A549 (cell line): Measurements from ENCODE around the gene C5orf58. TPM values are rescaled to one million over a fixed set of nuclear protein-coding genes. Genes with fewer than 3 reads are reported as not detected.

Source experiments
- ATAC-seq, 2 experiments: fragments of 200-7000 bp in 1 of 2; fragments of >200 bp in 1 of 2; cut with Nextera tagmentation in 1 of 2; cut with Tn5 transposase in 1 of 2; 3 replicates each; pipeline versions ENCODE4 v1.8.0 to v1.9.1; 2018 to 2020; ENCODE audit warnings: mild to moderate bottlenecking in 1 of 2, moderate library complexity in 1 of 2
- CTCF ChIA-PET: fragments of 300-600 bp; sonication (Branson Sonifier 250); formaldehyde crosslinking; extraction: SDS; loops from one replicate; lab custom pipeline; 2021; ENCODE audit warnings: antibody characterized with exemption, inconsistent platforms; lab: Yijun Ruan, JAX
- POLR2A ChIA-PET: fragments of 350-600 bp; formaldehyde crosslinking; extraction: SDS; loops from one replicate; lab custom pipeline; 2021; ENCODE audit warnings: antibody characterized with exemption, inconsistent platforms; lab: Yijun Ruan, JAX
- DNase-seq, 2 experiments: peaks; one replicate each; pipeline versions ENCODE4 v3.0.0 to v3.0.0-alpha.2; 2011 to 2016; ENCODE audit warnings: low read depth in 1 of 2, low spot score in 1 of 2
- FAIRE-seq: peaks from 2 replicates; lab custom pipeline; 2011; peaks lifted over from hg19 to GRCh38; lab: Jason Lieb, UNC
- H3K27ac ChIP-seq, 2 experiments: fragments of >200 bp; sonication (Bioruptor Twin); formaldehyde crosslinking; 3 replicates each; pipeline ENCODE4 v1.5.1; 2016 to 2017
- H3K4me1 ChIP-seq: fragments of >200 bp; sonication (Bioruptor Twin); formaldehyde crosslinking; 3 replicates; pipeline ENCODE4 v1.6.1; 2016
- H3K4me2 ChIP-seq: fragments of >200 bp; sonication (Bioruptor Twin); formaldehyde crosslinking; 3 replicates; pipeline ENCODE4 v1.6.1; 2016
- H3K4me3 ChIP-seq: fragments of >200 bp; sonication (Bioruptor Twin); formaldehyde crosslinking; 3 replicates; pipeline ENCODE4 v1.5.1; 2016
- H3K9me3 ChIP-seq: fragments of >200 bp; sonication (Bioruptor Twin); formaldehyde crosslinking; 3 replicates; pipeline ENCODE4 v1.6.1; 2016
- CBX2 ChIP-seq: fragments of 200-600 bp; sonication (generic); IDR thresholded peaks from 2 replicates; pipeline ENCODE4 v1.6.1; 2016; ENCODE audit warnings: low read depth, mild to moderate bottlenecking, borderline replicate concordance
- CBX8 ChIP-seq: fragments of 200-600 bp; sonication (generic); IDR thresholded peaks from 2 replicates; pipeline ENCODE4 v1.6.1; 2016
- CHD4 ChIP-seq: fragments of 200-600 bp; sonication (generic); IDR thresholded peaks from 2 replicates; pipeline ENCODE4 v1.6.1; 2016; ENCODE audit warnings: antibody characterized with exemption, mild to moderate bottlenecking, borderline replicate concordance
- EHF ChIP-seq: fragments of 250-450 bp; sonication (Bioruptor Pico); IDR thresholded peaks from 2 replicates; pipeline ENCODE4 v1.5.0; 2020; ENCODE audit warnings: mild to moderate bottlenecking
- EHMT2 ChIP-seq: fragments of 200-600 bp; sonication (generic); IDR thresholded peaks from 2 replicates; pipeline ENCODE4 v1.6.1; 2016; ENCODE audit warnings: antibody characterized with exemption, low read depth, mild to moderate bottlenecking, moderate library complexity
- FOXS1 ChIP-seq: fragments of 250-450 bp; sonication (Bioruptor Pico); IDR thresholded peaks from 2 replicates; pipeline ENCODE4 v1.5.0; 2020; ENCODE audit warnings: mild to moderate bottlenecking, moderate library complexity
- HMGXB4 ChIP-seq: fragments of 250-450 bp; sonication (Bioruptor Pico); IDR thresholded peaks from 2 replicates; pipeline ENCODE4 v1.5.0; 2021; ENCODE audit warnings: mild to moderate bottlenecking, moderate library complexity, borderline replicate concordance
- HOXA7 ChIP-seq: fragments of 250-450 bp; sonication (Bioruptor Pico); IDR thresholded peaks from 2 replicates; pipeline ENCODE4 v1.5.0; 2020; ENCODE audit warnings: mild to moderate bottlenecking, moderate library complexity
- HOXB5 ChIP-seq: fragments of 250-450 bp; sonication (Bioruptor Pico); IDR thresholded peaks from 2 replicates; pipeline ENCODE4 v1.5.0; 2020; ENCODE audit warnings: mild to moderate bottlenecking, moderate library complexity
- JUNB ChIP-seq: fragments of >200 bp; sonication (Bioruptor Twin); formaldehyde crosslinking; IDR thresholded peaks from 2 replicates; pipeline ENCODE4 v1.6.1; 2016
- KDM5A ChIP-seq: fragments of 200-600 bp; sonication (generic); IDR thresholded peaks from 2 replicates; pipeline ENCODE4 v1.6.1; 2016; ENCODE audit warnings: antibody characterized with exemption, mild to moderate bottlenecking
- NFE2L2 ChIP-seq: fragments of 150-350 bp; conservative IDR thresholded peaks from 2 replicates; pipeline ENCODE4 v1.6.1; 2014; ENCODE audit warnings: low read length
- NPAS2 ChIP-seq: fragments of 250-450 bp; sonication (Bioruptor Pico); IDR thresholded peaks from 2 replicates; pipeline ENCODE4 v1.8.0; 2022; ENCODE audit warnings: mild to moderate bottlenecking, moderate library complexity, borderline replicate concordance
- POLR2A ChIP-seq: IDR thresholded peaks from 2 replicates; pipeline ENCODE4 v1.6.1; 2012; ENCODE audit warnings: mild to moderate bottlenecking, low read length
- RARB ChIP-seq: fragments of 250-450 bp; sonication (Bioruptor Pico); IDR thresholded peaks from 2 replicates; pipeline ENCODE4 v1.8.0; 2021; ENCODE audit warnings: mild to moderate bottlenecking, moderate library complexity
- RCOR1 ChIP-seq: fragments of 150-350 bp; IDR thresholded peaks from 2 replicates; pipeline ENCODE4 v1.6.1; 2014; ENCODE audit warnings: antibody characterized with exemption, low read length, low read depth
- SREBF2 ChIP-seq: fragments of 450-650 bp; IDR thresholded peaks from 2 replicates; pipeline ENCODE4 v1.6.1; 2014; ENCODE audit warnings: mild to moderate bottlenecking, moderate library complexity
- TFCP2L1 ChIP-seq: fragments of 250-450 bp; sonication (Bioruptor Pico); IDR thresholded peaks from 2 replicates; pipeline ENCODE4 v1.5.0; 2021; ENCODE audit warnings: mild to moderate bottlenecking
- ZC3H11A ChIP-seq: fragments of 450-650 bp; IDR thresholded peaks from 2 replicates; pipeline ENCODE4 v1.6.1; 2014; ENCODE audit warnings: antibody characterized with exemption, mild to moderate bottlenecking
- ZFP36 ChIP-seq: fragments of 450-650 bp; IDR thresholded peaks from 2 replicates; pipeline ENCODE4 v1.6.1; 2014; ENCODE audit warnings: borderline replicate concordance; ENCODE audit not compliant: partially characterized antibody
- WGBS: methylation state at CpG from one replicate; pipeline ENCODE4 v1.1.6; 2017; ENCODE audit errors: missing lambda C conversion rate; 5-methylcytosine and 5-hydroxymethylcytosine counted together
- polyA plus RNA-seq, 4 experiments: library from polyadenylated mRNA; depleted of rRNA in 3 of 4; stranded (reverse); fragments of >200 nt; fragmentation: RNase III in 1 of 4; extraction: RNeasy Plus Mini Kit Qiagen cat#74134 plus additional on column Dnase treatment in 1 of 4; gene quantifications; 2 replicates in 3 of 4; 3 replicates in 1 of 4; pipeline ENCODE4 v1.2.3, GENCODE V29; 2011 to 2017
- TF ChIP-seq, protein P1 (sequence below): fragments of 250-450 bp; sonication (Bioruptor Pico); IDR thresholded peaks from 2 replicates; pipeline ENCODE4 v1.5.0; 2020; ENCODE audit warnings: low read depth, mild to moderate bottlenecking, moderate library complexity
- TF ChIP-seq, protein P2 (sequence below): fragments of 150-350 bp; IDR thresholded peaks from 2 replicates; pipeline ENCODE4 v1.6.1; 2014; ENCODE audit warnings: low read depth, mild to moderate bottlenecking, low read length

Gene C5orf58
- polyA plus RNA-seq, 2 of the 4 experiments (the other 2 are of a cell fraction): not detected

DNA sequence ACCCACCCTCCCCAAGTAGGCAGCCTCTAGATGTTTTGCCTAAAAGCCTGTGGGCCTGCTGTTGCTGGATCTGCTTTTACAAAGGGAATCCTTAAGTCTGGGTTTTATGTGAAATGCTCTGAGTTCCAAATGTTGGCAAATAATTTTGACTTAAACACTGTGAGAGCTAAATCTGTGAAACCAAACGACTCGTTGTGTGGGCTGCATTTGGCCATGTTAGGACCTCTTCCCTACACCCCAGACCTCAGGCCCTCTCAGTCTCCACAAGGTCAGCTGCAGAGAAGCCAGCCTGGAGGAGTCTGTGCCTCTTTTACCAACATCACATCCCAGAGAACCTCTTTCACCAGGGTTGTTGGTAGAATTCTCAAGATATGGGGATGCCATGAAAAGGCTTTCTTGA lies 55.4 kb downstream of the C5orf58 start:
- TF ChIP-seq HOXB5 (CRISPR knock-in tag): no peak
- no peak for TF ChIP-seq ZC3H11A
- no peak for TF ChIP-seq HMGXB4 (CRISPR knock-in tag)
- TF ChIP-seq KDM5A: no peak
- TF ChIP-seq NPAS2 (CRISPR knock-in tag): no peak
- TF ChIP-seq, protein P1, sequence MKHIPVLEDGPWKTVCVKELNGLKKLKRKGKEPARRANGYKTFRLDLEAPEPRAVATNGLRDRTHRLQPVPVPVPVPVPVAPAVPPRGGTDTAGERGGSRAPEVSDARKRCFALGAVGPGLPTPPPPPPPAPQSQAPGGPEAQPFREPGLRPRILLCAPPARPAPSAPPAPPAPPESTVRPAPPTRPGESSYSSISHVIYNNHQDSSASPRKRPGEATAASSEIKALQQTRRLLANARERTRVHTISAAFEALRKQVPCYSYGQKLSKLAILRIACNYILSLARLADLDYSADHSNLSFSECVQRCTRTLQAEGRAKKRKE: no peak
- TF ChIP-seq NFE2L2: no peak
- TF ChIP-seq, all 56 proteins: peak for 0
- ChIA-PET CTCF (interaction anchor here (2.5 kb wide), 1 partner anchor 19 kb away, joined by 7 read pairs; no protein-coding TSS in a partner anchor), POLR2A (no interaction called here)
- Histone ChIP-seq H3K9me3 (peaks cover 35% of the 10 kb centered on the region), H3K4me1 (no peaks in the 10 kb centered on the region), H3K4me3 (no peak overlapping the region), H3K4me2 (no peak overlapping the region), H3K27ac (no peak overlapping the region)
- FAIRE-seq (no peak), DNase-seq (no peak), ATAC-seq (no peak)
- WGBS: 0% methylated on average over 2 of the region's 2 CpGs

GRCh38 chr5:170288551-170288950 lies 55.8 kb downstream of the C5orf58 start:
- H3K9me3 ChIP-seq: peaks cover 31% of the 10 kb centered on the region
- no peak for FAIRE-seq
- no peak overlapping the region for H3K4me3 ChIP-seq
- ChIA-PET POLR2A (no interaction called here), CTCF (interaction anchor here (2.5 kb wide), 1 partner anchor 20 kb away, joined by 7 read pairs; no protein-coding TSS in a partner anchor)
- no peaks in the 10 kb centered on the region for H3K4me1 ChIP-seq
- WGBS: 2% methylated on average over 3 of the region's 3 CpGs
- H3K4me2 ChIP-seq: no peak overlapping the region
- TF ChIP-seq NFE2L2 (no peak), CBX8 (no peak), POLR2A (no peak), CBX2 (no peak), SREBF2 (no peak), JUNB (no peak), EHMT2 (no peak), TFCP2L1 (CRISPR knock-in tag) (no peak), CHD4 (no peak), RARB (no peak), RCOR1 (no peak), ZFP36 (no peak), EHF (no peak), ZC3H11A (no peak)
- TF ChIP-seq, protein P2, sequence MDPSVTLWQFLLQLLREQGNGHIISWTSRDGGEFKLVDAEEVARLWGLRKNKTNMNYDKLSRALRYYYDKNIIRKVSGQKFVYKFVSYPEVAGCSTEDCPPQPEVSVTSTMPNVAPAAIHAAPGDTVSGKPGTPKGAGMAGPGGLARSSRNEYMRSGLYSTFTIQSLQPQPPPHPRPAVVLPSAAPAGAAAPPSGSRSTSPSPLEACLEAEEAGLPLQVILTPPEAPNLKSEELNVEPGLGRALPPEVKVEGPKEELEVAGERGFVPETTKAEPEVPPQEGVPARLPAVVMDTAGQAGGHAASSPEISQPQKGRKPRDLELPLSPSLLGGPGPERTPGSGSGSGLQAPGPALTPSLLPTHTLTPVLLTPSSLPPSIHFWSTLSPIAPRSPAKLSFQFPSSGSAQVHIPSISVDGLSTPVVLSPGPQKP: no peak
- no peak overlapping the region for H3K27ac ChIP-seq
- no peak for ATAC-seq
- DNase-seq: no peak

- ChIA-PET CTCF (no interaction called here), POLR2A (no interaction called here)
- FAIRE-seq: no peak
- DNase-seq: no peak
- H3K9me3 ChIP-seq: peaks cover 26% of the 10 kb centered on the region
- no peak overlapping the region for H3K27ac ChIP-seq
- H3K4me3 ChIP-seq: no peak overlapping the region
- WGBS: 39% methylated on average over 3 of the region's 3 CpGs
- TF ChIP-seq HOXA7 (CRISPR knock-in tag): no peak
- no peak for TF ChIP-seq FOXS1 (CRISPR knock-in tag)
- no peaks in the 10 kb centered on the region for H3K4me1 ChIP-seq
- no peak overlapping the region for H3K4me2 ChIP-seq
- ATAC-seq: no peak
These were observed 56.3 kb downstream of the C5orf58 start for GRCh38 chr5:170289121-170289520.
